ENCODE results near the gene ETFA.

DNA sequence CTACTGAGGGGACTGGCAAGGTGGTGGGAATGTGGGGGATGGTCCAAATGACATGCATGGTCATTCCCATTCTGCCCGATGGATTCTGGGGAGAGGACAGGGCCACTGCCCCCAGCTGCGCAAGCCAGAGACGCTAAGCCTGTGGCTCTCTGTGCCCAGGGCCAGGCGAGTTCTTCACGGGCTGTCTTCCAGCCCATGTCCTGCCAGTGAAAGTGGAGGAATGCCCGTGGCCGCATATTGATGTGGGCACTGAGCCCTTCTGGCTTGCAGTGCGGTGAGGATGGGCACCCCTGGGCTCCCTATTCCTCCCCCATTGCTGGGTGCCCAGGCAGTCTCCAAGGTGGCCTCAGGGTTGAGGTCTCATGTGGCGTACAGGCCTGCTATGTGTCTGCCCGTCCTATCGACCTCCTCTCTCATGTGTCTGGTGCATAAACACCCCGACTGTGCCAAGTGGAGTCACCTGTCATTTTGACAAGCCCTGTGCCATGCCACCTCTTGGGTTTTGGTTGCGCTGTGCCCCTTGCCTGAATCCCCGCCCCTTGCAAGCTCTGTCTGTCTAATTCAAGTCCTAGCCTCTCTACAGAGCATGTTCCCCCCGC is 134.7 kb downstream of the ETFA start:
- no peak for TF ChIP-seq EZH2 (IDR thresholded peaks at IDR 0.05; ENCODE audit: borderline replicate concordance, low read length)
- TF ChIP-seq, protein P1, sequence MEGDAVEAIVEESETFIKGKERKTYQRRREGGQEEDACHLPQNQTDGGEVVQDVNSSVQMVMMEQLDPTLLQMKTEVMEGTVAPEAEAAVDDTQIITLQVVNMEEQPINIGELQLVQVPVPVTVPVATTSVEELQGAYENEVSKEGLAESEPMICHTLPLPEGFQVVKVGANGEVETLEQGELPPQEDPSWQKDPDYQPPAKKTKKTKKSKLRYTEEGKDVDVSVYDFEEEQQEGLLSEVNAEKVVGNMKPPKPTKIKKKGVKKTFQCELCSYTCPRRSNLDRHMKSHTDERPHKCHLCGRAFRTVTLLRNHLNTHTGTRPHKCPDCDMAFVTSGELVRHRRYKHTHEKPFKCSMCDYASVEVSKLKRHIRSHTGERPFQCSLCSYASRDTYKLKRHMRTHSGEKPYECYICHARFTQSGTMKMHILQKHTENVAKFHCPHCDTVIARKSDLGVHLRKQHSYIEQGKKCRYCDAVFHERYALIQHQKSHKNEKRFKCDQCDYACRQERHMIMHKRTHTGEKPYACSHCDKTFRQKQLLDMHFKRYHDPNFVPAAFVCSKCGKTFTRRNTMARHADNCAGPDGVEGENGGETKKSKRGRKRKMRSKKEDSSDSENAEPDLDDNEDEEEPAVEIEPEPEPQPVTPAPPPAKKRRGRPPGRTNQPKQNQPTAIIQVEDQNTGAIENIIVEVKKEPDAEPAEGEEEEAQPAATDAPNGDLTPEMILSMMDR (conservative IDR thresholded peaks at IDR 0.05 in 1 of 2, IDR thresholded peaks at IDR 0.05 in 1 of 2; ENCODE audit: extremely low read depth in 1 of 2, insufficient read depth in 1 of 2, low read depth in 1 of 2, low read length in 2 of 2) = no peak
